ENCODE measurements around the gene EHMT1.

DNA sequence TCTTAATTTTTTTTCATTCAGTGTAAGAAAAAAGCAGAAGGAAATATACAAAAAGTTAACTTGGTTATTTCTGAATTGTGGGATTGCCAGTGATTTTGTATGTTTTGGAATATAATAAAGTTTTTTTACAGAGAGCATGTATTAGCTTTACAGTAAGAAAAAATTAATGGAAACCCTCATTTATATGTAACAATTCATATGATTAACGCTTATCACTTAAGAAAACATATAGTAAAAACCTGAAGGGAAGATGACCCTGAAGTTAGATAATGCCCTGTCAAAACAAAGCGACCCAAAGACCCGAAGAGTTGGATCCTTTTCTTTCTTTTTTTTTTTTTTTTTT lies 52.4 kb downstream of the EHMT1 start:
- TF ChIP-seq, protein P1, sequence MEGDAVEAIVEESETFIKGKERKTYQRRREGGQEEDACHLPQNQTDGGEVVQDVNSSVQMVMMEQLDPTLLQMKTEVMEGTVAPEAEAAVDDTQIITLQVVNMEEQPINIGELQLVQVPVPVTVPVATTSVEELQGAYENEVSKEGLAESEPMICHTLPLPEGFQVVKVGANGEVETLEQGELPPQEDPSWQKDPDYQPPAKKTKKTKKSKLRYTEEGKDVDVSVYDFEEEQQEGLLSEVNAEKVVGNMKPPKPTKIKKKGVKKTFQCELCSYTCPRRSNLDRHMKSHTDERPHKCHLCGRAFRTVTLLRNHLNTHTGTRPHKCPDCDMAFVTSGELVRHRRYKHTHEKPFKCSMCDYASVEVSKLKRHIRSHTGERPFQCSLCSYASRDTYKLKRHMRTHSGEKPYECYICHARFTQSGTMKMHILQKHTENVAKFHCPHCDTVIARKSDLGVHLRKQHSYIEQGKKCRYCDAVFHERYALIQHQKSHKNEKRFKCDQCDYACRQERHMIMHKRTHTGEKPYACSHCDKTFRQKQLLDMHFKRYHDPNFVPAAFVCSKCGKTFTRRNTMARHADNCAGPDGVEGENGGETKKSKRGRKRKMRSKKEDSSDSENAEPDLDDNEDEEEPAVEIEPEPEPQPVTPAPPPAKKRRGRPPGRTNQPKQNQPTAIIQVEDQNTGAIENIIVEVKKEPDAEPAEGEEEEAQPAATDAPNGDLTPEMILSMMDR (IDR thresholded peaks at IDR 0.05), result no peak
- no peak for TF ChIP-seq EZH2 (IDR thresholded peaks at IDR 0.05; ENCODE audit: borderline replicate concordance, insufficient read depth, low read depth, low read length, poor library complexity, severe bottlenecking)
